Astrocyte (in vitro differentiated cells and primary cell): ENCODE results near the gene TMEM123.

ENCODE experiments used
- EZH2 ChIP-seq: IDR thresholded peaks from 2 replicates; pipeline ENCODE4 v1.6.1; 2012; ENCODE audit warnings: mild to moderate bottlenecking, low read length, inconsistent platforms; ENCODE audit not compliant: insufficient read depth
- TF ChIP-seq, protein P1 (sequence below): IDR thresholded peaks from 2 replicates; pipeline ENCODE4 v1.5.1; 2011; ENCODE audit warnings: low read depth, mild to moderate bottlenecking, inconsistent platforms, low read length, moderate library complexity; ENCODE audit not compliant: insufficient read depth

DNA sequence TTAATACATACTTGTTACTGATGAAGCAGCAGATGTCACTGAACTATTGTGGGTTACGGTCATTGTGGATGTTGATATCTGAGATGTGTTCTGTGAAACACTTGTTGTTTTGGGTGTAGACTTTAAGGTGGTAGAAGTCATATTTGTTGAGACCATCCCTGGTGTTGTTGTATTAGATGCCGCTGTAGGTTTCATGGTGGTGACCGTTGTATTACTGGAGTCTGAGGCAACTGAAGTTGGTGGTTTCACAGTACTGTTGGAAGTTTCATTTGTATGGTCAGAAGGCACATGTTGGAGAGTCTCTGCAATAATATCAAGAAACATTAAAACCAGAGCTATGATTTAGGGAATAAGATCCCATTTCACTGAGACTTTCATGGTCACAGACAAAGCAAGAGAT is 50.7 kb downstream of the TMEM123 start:
- TF ChIP-seq, protein P1, sequence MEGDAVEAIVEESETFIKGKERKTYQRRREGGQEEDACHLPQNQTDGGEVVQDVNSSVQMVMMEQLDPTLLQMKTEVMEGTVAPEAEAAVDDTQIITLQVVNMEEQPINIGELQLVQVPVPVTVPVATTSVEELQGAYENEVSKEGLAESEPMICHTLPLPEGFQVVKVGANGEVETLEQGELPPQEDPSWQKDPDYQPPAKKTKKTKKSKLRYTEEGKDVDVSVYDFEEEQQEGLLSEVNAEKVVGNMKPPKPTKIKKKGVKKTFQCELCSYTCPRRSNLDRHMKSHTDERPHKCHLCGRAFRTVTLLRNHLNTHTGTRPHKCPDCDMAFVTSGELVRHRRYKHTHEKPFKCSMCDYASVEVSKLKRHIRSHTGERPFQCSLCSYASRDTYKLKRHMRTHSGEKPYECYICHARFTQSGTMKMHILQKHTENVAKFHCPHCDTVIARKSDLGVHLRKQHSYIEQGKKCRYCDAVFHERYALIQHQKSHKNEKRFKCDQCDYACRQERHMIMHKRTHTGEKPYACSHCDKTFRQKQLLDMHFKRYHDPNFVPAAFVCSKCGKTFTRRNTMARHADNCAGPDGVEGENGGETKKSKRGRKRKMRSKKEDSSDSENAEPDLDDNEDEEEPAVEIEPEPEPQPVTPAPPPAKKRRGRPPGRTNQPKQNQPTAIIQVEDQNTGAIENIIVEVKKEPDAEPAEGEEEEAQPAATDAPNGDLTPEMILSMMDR = no peak
- no peak for TF ChIP-seq EZH2
